ENCODE measurements around the gene NDEL1.

Gene NDEL1

DNA sequence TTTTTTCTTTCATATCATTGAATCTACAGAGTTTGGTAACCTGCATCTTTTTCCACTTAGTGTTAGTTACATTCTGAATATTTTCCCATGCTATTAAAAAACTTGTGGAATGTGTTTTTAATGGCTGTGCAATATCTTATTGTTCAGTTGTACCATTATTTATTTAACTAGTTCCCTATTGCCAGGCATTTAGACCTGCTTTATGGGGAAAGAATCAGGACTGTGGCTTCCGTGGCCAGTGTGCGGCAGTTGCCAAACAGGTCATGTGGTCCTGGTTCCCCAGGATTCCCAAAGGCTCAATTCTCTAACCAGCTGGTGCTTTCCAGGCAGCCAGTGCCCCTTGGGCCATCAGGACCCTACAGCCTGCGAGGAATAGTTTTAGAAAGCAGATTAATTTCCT is 30.8 kb downstream of the NDEL1 start:
- no peak overlapping the region for H2BK5ac ChIP-seq (ENCODE audit: low read length)
- H3K56ac ChIP-seq (ENCODE audit: low read length): no peak overlapping the region
- no peak overlapping the region for H2AK5ac ChIP-seq (ENCODE audit: low read length)
- no peak overlapping the region for H3K27ac ChIP-seq (ENCODE audit: low read depth, low read length)
- H3K4me3 ChIP-seq (ENCODE audit: low read length): no peak overlapping the region
- H3K79me2 ChIP-seq (ENCODE audit: control insufficient read depth, insufficient read depth, low read length): peaks cover 7% of the 10 kb centered on the region
- no peak overlapping the region for H3K4me2 ChIP-seq (ENCODE audit: low read length)
- peaks cover 10% of the 10 kb centered on the region for H3K36me3 ChIP-seq (ENCODE audit: control insufficient read depth, insufficient read depth, low read length)
- no peak overlapping the region for H4K5ac ChIP-seq (ENCODE audit: low read length)
- H3K79me1 ChIP-seq (ENCODE audit: low read length): peaks cover 17% of the 10 kb centered on the region
- no peak overlapping the region for H3K18ac ChIP-seq (ENCODE audit: low read length)
- H2BK120ac ChIP-seq (ENCODE audit: low read depth, low read length): no peak overlapping the region
- H4K8ac ChIP-seq (ENCODE audit: low read depth, low read length): no peak overlapping the region
- H3K4ac ChIP-seq (ENCODE audit: low read depth, low read length): no peak overlapping the region
- H3K4me1 ChIP-seq (ENCODE audit: control insufficient read depth, low read depth, low read length): no peaks in the 10 kb centered on the region
- H3K9ac ChIP-seq (ENCODE audit: low read length): no peak overlapping the region
- DNase-seq: no peak
- no peak overlapping the region for H3K23ac ChIP-seq (ENCODE audit: low read length)
- H3K27me3 ChIP-seq (ENCODE audit: insufficient read depth, low read length, poor library complexity): no peaks in the 10 kb centered on the region
- no CpG with 5 or more reads among the region's 3 CpGs for WGBS (ENCODE audit: extremely low coverage, insufficient coverage, low lambda C conversion rate)
- no peak overlapping the region for H2BK15ac ChIP-seq (replicated peaks; ENCODE audit: low read depth)

DNA sequence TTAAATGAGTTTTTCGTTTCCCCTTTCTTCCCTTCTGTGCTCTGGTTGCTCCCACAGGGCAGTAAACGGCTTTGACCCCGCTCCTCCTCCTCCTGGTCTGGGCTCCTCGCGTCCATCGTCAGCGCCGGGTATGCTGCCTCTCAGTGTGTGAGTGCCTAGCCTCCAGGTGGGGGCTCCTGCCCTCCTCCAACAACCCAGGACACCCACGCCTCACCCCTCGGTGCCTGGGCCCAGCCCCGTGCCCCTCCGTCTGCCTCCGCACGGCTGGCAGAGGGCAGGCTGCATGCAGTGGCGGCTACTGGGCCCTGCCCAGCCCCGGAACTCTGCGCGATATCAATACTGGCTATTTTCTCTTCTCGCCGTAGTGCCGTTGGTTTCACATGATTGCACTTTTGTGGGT is 31.2 kb downstream of the NDEL1 start:
- no peaks in the 10 kb centered on the region for H3K27me3 ChIP-seq (ENCODE audit: insufficient read depth, low read length, poor library complexity)
- H3K23ac ChIP-seq (ENCODE audit: low read length): no peak overlapping the region
- H3K4me3 ChIP-seq (ENCODE audit: low read length): no peak overlapping the region
- no peak overlapping the region for H2BK120ac ChIP-seq (ENCODE audit: low read depth, low read length)
- no peak for DNase-seq
- H3K27ac ChIP-seq (ENCODE audit: low read depth, low read length): no peak overlapping the region
- H2BK5ac ChIP-seq (ENCODE audit: low read length): no peak overlapping the region
- no peak overlapping the region for H3K56ac ChIP-seq (ENCODE audit: low read length)
- no peaks in the 10 kb centered on the region for H3K4me1 ChIP-seq (ENCODE audit: control insufficient read depth, low read depth, low read length)
- H3K79me2 ChIP-seq (ENCODE audit: control insufficient read depth, insufficient read depth, low read length): peaks cover 7% of the 10 kb centered on the region
- H4K5ac ChIP-seq (ENCODE audit: low read length): no peak overlapping the region
- no peak overlapping the region for H3K18ac ChIP-seq (ENCODE audit: low read length)
- WGBS (ENCODE audit: extremely low coverage, insufficient coverage, low lambda C conversion rate): no CpG with 5 or more reads among the region's 21 CpGs
- H4K8ac ChIP-seq (ENCODE audit: low read depth, low read length): no peak overlapping the region
- peaks cover 10% of the 10 kb centered on the region for H3K36me3 ChIP-seq (ENCODE audit: control insufficient read depth, insufficient read depth, low read length)
- H2BK15ac ChIP-seq (replicated peaks; ENCODE audit: low read depth): no peak overlapping the region
- peaks cover 16% of the 10 kb centered on the region for H3K79me1 ChIP-seq (ENCODE audit: low read length)
- no peak overlapping the region for H3K4me2 ChIP-seq (ENCODE audit: low read length)
- H3K9ac ChIP-seq (ENCODE audit: low read length): no peak overlapping the region
- no peak overlapping the region for H3K4ac ChIP-seq (ENCODE audit: low read depth, low read length)
- no peak overlapping the region for H2AK5ac ChIP-seq (ENCODE audit: low read length)

DNA sequence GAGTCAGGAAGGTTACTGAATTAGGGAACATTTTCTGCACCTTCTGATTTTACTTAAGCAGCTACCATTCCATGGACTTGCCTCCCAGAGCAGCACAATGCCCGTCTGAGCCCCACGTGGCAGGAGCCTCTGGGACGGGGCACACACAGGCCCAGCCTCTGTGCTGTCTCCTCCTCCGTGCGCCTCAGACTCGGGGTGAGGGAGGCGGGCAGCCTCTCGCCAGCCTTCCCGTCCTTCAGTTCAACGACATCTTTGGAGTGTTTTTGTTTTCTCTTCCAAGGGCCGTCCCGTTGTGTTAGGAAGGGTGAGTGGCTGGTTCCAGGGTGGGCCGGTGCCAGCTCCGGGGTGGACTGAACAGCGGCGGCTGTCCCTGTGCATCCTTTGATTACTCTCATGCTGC is 31.8 kb downstream of the NDEL1 start:
- Histone ChIP-seq H3K79me1 (ENCODE audit: low read length) (peaks cover 15% of the 10 kb centered on the region), H2BK15ac (replicated peaks; ENCODE audit: low read depth) (no peak overlapping the region), H3K36me3 (ENCODE audit: control insufficient read depth, insufficient read depth, low read length) (peaks cover 9% of the 10 kb centered on the region), H3K27ac (ENCODE audit: low read depth, low read length) (no peak overlapping the region), H3K4me1 (ENCODE audit: control insufficient read depth, low read depth, low read length) (no peaks in the 10 kb centered on the region), H3K4me3 (ENCODE audit: low read length) (no peak overlapping the region), H3K79me2 (ENCODE audit: control insufficient read depth, insufficient read depth, low read length) (peaks cover 7% of the 10 kb centered on the region), H2AK5ac (ENCODE audit: low read length) (no peak overlapping the region), H3K23ac (ENCODE audit: low read length) (no peak overlapping the region), H2BK120ac (ENCODE audit: low read depth, low read length) (no peak overlapping the region), H4K8ac (ENCODE audit: low read depth, low read length) (no peak overlapping the region), H2BK5ac (ENCODE audit: low read length) (no peak overlapping the region), H3K27me3 (ENCODE audit: insufficient read depth, low read length, poor library complexity) (no peaks in the 10 kb centered on the region), H3K4ac (ENCODE audit: low read depth, low read length) (no peak overlapping the region), H3K4me2 (ENCODE audit: low read length) (no peak overlapping the region), H3K18ac (ENCODE audit: low read length) (no peak overlapping the region), H3K9ac (ENCODE audit: low read length) (no peak overlapping the region), H3K56ac (ENCODE audit: low read length) (no peak overlapping the region), H4K5ac (ENCODE audit: low read length) (no peak overlapping the region)
- no CpG with 5 or more reads among the region's 16 CpGs for WGBS (ENCODE audit: extremely low coverage, insufficient coverage, low lambda C conversion rate)
- DNase-seq: no peak

DNA sequence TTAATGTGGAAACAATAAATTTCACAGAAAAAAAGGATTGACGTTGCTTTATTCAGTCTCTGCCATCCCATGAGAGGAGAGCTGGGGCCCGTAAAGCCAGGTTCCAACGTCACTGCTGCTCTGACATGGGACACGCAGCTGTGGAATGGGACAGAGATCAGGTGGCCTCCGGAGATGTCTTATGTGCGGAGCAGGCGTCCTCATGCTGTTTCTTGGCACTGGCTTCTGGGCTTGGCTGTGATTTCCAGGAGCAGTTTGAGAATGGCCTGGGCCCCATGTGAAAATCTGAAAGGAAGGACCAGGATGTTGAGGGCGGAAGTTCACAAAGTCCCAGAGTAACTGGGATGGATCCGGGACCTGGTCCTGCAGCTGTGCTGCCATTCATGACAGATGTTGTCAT is 32.4 kb downstream of the NDEL1 start:
- no peak overlapping the region for H3K4ac ChIP-seq (ENCODE audit: low read depth, low read length)
- peaks cover 7% of the 10 kb centered on the region for H3K79me2 ChIP-seq (ENCODE audit: control insufficient read depth, insufficient read depth, low read length)
- H3K9ac ChIP-seq (ENCODE audit: low read length): no peak overlapping the region
- H3K4me2 ChIP-seq (ENCODE audit: low read length): no peak overlapping the region
- H3K79me1 ChIP-seq (ENCODE audit: low read length): peaks cover 15% of the 10 kb centered on the region
- no peak overlapping the region for H3K56ac ChIP-seq (ENCODE audit: low read length)
- WGBS (ENCODE audit: extremely low coverage, insufficient coverage, low lambda C conversion rate): no CpG with 5 or more reads among the region's 9 CpGs
- no peaks in the 10 kb centered on the region for H3K27me3 ChIP-seq (ENCODE audit: insufficient read depth, low read length, poor library complexity)
- no peak overlapping the region for H4K8ac ChIP-seq (ENCODE audit: low read depth, low read length)
- no peak overlapping the region for H3K23ac ChIP-seq (ENCODE audit: low read length)
- no peak overlapping the region for H2BK15ac ChIP-seq (replicated peaks; ENCODE audit: low read depth)
- no peak overlapping the region for H3K4me3 ChIP-seq (ENCODE audit: low read length)
- DNase-seq: no peak
- no peak overlapping the region for H3K18ac ChIP-seq (ENCODE audit: low read length)
- H3K27ac ChIP-seq (ENCODE audit: low read depth, low read length): no peak overlapping the region
- H3K4me1 ChIP-seq (ENCODE audit: control insufficient read depth, low read depth, low read length): no peaks in the 10 kb centered on the region
- H2BK5ac ChIP-seq (ENCODE audit: low read length): no peak overlapping the region
- H2AK5ac ChIP-seq (ENCODE audit: low read length): no peak overlapping the region
- H4K5ac ChIP-seq (ENCODE audit: low read length): no peak overlapping the region
- H2BK120ac ChIP-seq (ENCODE audit: low read depth, low read length): no peak overlapping the region
- H3K36me3 ChIP-seq (ENCODE audit: control insufficient read depth, insufficient read depth, low read length): peaks cover 9% of the 10 kb centered on the region

DNA sequence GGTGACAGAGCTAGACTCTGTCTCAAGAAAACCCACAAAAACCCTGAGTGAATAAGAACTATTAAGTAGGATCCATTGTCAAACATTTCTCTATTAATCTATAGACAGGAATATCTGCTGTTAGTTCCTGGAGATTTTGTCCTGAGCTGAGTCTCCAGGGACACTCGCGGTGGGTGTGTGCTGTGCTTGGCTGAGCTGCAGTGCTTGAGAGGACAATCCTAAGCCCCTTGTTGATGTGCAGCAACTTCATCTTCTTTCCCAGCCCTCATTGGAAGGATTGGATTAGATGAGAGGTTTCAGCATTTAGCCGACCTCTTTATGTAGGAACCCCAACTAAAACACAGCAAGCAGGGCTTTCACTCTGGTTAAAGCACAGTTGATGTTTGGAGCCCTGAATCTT is 33.3 kb downstream of the NDEL1 start:
- Histone ChIP-seq H3K18ac (ENCODE audit: low read length) (no peak overlapping the region), H3K4me1 (ENCODE audit: control insufficient read depth, low read depth, low read length) (no peaks in the 10 kb centered on the region), H3K27ac (ENCODE audit: low read depth, low read length) (no peak overlapping the region), H3K79me1 (ENCODE audit: low read length) (peaks cover 9% of the 10 kb centered on the region), H3K79me2 (ENCODE audit: control insufficient read depth, insufficient read depth, low read length) (peaks cover 7% of the 10 kb centered on the region), H4K8ac (ENCODE audit: low read depth, low read length) (no peak overlapping the region), H3K36me3 (ENCODE audit: control insufficient read depth, insufficient read depth, low read length) (peaks cover 9% of the 10 kb centered on the region), H2AK5ac (ENCODE audit: low read length) (no peak overlapping the region), H4K5ac (ENCODE audit: low read length) (no peak overlapping the region), H3K27me3 (ENCODE audit: insufficient read depth, low read length, poor library complexity) (no peaks in the 10 kb centered on the region), H3K56ac (ENCODE audit: low read length) (no peak overlapping the region), H3K4ac (ENCODE audit: low read depth, low read length) (no peak overlapping the region), H2BK5ac (ENCODE audit: low read length) (no peak overlapping the region), H2BK15ac (replicated peaks; ENCODE audit: low read depth) (no peak overlapping the region), H3K4me3 (ENCODE audit: low read length) (no peak overlapping the region), H3K4me2 (ENCODE audit: low read length) (no peak overlapping the region), H3K23ac (ENCODE audit: low read length) (no peak overlapping the region), H3K9ac (ENCODE audit: low read length) (no peak overlapping the region), H2BK120ac (ENCODE audit: low read depth, low read length) (no peak overlapping the region)
- WGBS (ENCODE audit: extremely low coverage, insufficient coverage, low lambda C conversion rate): no CpG with 5 or more reads among the region's 3 CpGs
- DNase-seq: no peak

DNA sequence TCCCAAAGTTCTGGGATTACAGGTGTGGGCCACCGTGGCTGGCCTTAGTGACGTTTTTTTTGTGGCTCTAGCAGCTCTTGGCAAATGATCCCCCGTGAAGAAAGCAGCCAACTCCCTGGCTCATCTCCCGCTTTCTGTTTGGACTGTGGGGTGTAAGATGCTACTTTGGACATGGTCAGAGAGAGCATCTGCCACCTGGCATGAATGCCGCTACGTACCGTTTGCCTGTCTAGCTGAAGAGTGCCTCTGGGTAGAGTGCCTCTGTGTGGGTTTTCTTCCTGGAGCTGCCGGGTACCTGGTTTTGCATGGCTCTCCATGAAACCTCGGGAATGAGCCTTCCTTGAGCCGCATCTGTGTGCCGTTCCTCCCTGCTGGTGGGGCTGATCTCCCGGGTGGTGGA is 34.3 kb downstream of the NDEL1 start:
- H3K36me3 ChIP-seq (ENCODE audit: control insufficient read depth, insufficient read depth, low read length): peaks cover 10% of the 10 kb centered on the region
- no CpG with 5 or more reads among the region's 12 CpGs for WGBS (ENCODE audit: extremely low coverage, insufficient coverage, low lambda C conversion rate)
- no peak for DNase-seq
- H3K9ac ChIP-seq (ENCODE audit: low read length): no peak overlapping the region
- H3K4me3 ChIP-seq (ENCODE audit: low read length): no peak overlapping the region
- no peak overlapping the region for H3K18ac ChIP-seq (ENCODE audit: low read length)
- H3K56ac ChIP-seq (ENCODE audit: low read length): no peak overlapping the region
- no peak overlapping the region for H4K5ac ChIP-seq (ENCODE audit: low read length)
- no peaks in the 10 kb centered on the region for H3K27me3 ChIP-seq (ENCODE audit: insufficient read depth, low read length, poor library complexity)
- no peak overlapping the region for H2BK15ac ChIP-seq (replicated peaks; ENCODE audit: low read depth)
- H3K79me1 ChIP-seq (ENCODE audit: low read length): peaks cover 4% of the 10 kb centered on the region
- no peak overlapping the region for H2BK120ac ChIP-seq (ENCODE audit: low read depth, low read length)
- no peak overlapping the region for H4K8ac ChIP-seq (ENCODE audit: low read depth, low read length)
- no peak overlapping the region for H2AK5ac ChIP-seq (ENCODE audit: low read length)
- H3K4me2 ChIP-seq (ENCODE audit: low read length): no peak overlapping the region
- H3K4ac ChIP-seq (ENCODE audit: low read depth, low read length): no peak overlapping the region
- no peak overlapping the region for H3K27ac ChIP-seq (ENCODE audit: low read depth, low read length)
- no peak overlapping the region for H3K23ac ChIP-seq (ENCODE audit: low read length)
- H3K4me1 ChIP-seq (ENCODE audit: control insufficient read depth, low read depth, low read length): no peaks in the 10 kb centered on the region
- no peak overlapping the region for H2BK5ac ChIP-seq (ENCODE audit: low read length)
- H3K79me2 ChIP-seq (ENCODE audit: control insufficient read depth, insufficient read depth, low read length): peaks cover 3% of the 10 kb centered on the region
